ENCODE measurements around the gene GAREM1.
"Not testable (repeated sequence)": the region's sequence is repeated elsewhere in the genome, so short reads cannot be mapped to it uniquely, and the experiment has no call there.

The GAREM1 gene

GRCh38 chr18:32343634-32344033 is 127.0 kb downstream of the GAREM1 start:
- no peaks in the 10 kb centered on the region for H3K9me3 ChIP-seq (ENCODE audit: control insufficient read depth in 1 of 2, low read length in 2 of 2)
- no peak overlapping the region for H3K4me3 ChIP-seq (ENCODE audit: low read depth in 1 of 2, low read length in 2 of 2)
- peaks cover 0 to 12% of the 10 kb centered on the region in 2 donors for H3K4me1 ChIP-seq (ENCODE audit: control insufficient read depth in 1 of 2, insufficient read depth in 2 of 2, low read length in 2 of 2)
- H3K27me3 ChIP-seq (ENCODE audit: low read depth, low read length), result no peaks in the 10 kb centered on the region
- H3K27ac ChIP-seq (ENCODE audit: low read length), result no peak overlapping the region
- no peaks in the 10 kb centered on the region for H3K36me3 ChIP-seq (ENCODE audit: control insufficient read depth in 1 of 2, insufficient read depth in 2 of 2, low read length in 2 of 2)

GRCh38 chr18:32341112-32341511 is 129.6 kb downstream of the GAREM1 start:
- not testable (repeated sequence) for H3K36me3 ChIP-seq (ENCODE audit: control insufficient read depth in 1 of 2, insufficient read depth in 2 of 2, low read length in 2 of 2); H3K27ac ChIP-seq (ENCODE audit: low read length); H3K4me1 ChIP-seq (ENCODE audit: control insufficient read depth in 1 of 2, insufficient read depth in 2 of 2, low read length in 2 of 2); H3K4me3 ChIP-seq (ENCODE audit: low read depth in 1 of 2, low read length in 2 of 2); H3K9me3 ChIP-seq (ENCODE audit: control insufficient read depth in 1 of 2, low read length in 2 of 2); H3K27me3 ChIP-seq (ENCODE audit: low read depth, low read length)

GRCh38 chr18:32339045-32339444 is 131.6 kb downstream of the GAREM1 start:
- Histone ChIP-seq H3K27me3 (ENCODE audit: low read depth, low read length) (no peaks in the 10 kb centered on the region), H3K36me3 (ENCODE audit: control insufficient read depth in 1 of 2, insufficient read depth in 2 of 2, low read length in 2 of 2) (no peaks in the 10 kb centered on the region), H3K27ac (ENCODE audit: low read length) (no peak overlapping the region)

DNA sequence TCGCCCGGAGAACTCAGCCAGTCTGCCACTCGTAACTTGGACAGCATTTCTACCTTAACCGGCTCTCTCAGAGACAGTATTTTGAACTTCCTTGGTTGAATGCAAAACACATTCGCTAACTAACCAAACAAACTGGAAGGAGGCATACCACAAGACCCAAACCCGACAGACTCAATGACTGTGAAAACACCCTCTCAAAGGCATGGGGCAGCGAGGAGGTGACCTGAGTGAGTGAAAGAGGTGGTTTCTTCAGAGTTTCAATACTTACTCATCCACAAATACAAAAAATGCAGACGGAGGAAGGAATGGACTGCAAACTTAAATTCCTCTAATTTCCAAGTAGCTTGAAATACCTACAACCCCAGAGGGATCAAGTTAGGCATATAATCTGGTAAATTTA is 132.9 kb downstream of the GAREM1 start:
- Histone ChIP-seq H3K36me3 (ENCODE audit: control insufficient read depth in 1 of 2, insufficient read depth in 2 of 2, low read length in 2 of 2) (no peaks in the 10 kb centered on the region), H3K4me1 (ENCODE audit: control insufficient read depth in 1 of 2, insufficient read depth in 2 of 2, low read length in 2 of 2) (peaks cover 0 to 3% of the 10 kb centered on the region in 2 donors), H3K4me3 (ENCODE audit: low read depth in 1 of 2, low read length in 2 of 2) (no peak overlapping the region), H3K27ac (ENCODE audit: low read length) (no peak overlapping the region), H3K27me3 (ENCODE audit: low read depth, low read length) (no peaks in the 10 kb centered on the region), H3K9me3 (ENCODE audit: control insufficient read depth in 1 of 2, low read length in 2 of 2) (no peaks in the 10 kb centered on the region)

More at GRCh38 chr18:32339045-32339444, 131.6 kb downstream of the GAREM1 start:
- Histone ChIP-seq H3K4me1 (ENCODE audit: control insufficient read depth in 1 of 2, insufficient read depth in 2 of 2, low read length in 2 of 2) (peaks cover 0 to 3% of the 10 kb centered on the region in 2 donors), H3K9me3 (ENCODE audit: control insufficient read depth in 1 of 2, low read length in 2 of 2) (no peaks in the 10 kb centered on the region), H3K4me3 (ENCODE audit: low read depth in 1 of 2, low read length in 2 of 2) (no peak overlapping the region)

DNA sequence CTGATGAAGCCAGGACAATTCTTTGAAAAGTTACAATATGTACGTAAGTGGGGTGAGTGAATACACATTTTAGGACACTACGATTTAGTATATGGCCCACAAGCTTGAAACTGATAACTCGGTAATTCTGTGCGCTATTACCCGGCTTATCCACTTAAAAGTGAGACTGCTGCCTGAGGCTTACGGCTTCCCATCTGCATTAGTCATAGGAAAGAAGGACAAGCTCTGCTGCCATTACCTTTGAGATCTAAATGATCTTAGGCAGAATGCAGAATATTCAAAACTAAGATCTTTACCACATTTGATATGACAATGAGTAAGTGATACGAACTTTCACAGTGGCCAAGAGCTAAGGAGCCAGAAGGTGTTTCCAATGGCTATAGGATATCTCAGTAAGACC is 133.3 kb downstream of the GAREM1 start:
- no peaks in the 10 kb centered on the region for H3K27me3 ChIP-seq (ENCODE audit: low read depth, low read length)
- H3K4me1 ChIP-seq (ENCODE audit: control insufficient read depth in 1 of 2, insufficient read depth in 2 of 2, low read length in 2 of 2), result peaks cover 0 to 3% of the 10 kb centered on the region in 2 donors
- no peak overlapping the region for H3K27ac ChIP-seq (ENCODE audit: low read length)

DNA sequence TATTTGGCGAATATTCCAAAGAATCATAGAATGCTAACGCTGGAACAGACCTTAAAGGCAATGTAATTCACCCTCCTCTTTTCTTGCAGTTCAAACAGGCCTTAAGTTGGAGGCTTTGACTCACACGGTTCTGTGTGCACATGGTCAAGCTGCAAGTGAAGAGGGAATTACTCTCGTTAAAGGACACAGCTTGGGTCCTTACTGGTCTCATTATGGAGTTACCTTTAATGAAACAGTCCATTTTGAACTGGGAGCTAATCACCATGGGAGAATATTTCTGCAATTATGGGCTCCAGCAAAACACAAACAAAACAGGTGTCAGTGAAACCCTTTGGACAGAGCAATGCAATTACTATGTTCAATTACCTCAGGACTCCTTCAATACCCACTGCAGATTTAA is 135.5 kb downstream of the GAREM1 start:
- no peaks in the 10 kb centered on the region for H3K27me3 ChIP-seq (ENCODE audit: low read depth, low read length)
- H3K9me3 ChIP-seq (ENCODE audit: control insufficient read depth in 1 of 2, low read length in 2 of 2), result no peaks in the 10 kb centered on the region

More for the DNA sequence above, 133.3 kb downstream of the GAREM1 start:
- no peak overlapping the region for H3K4me3 ChIP-seq (ENCODE audit: low read depth in 1 of 2, low read length in 2 of 2)
- no peaks in the 10 kb centered on the region for H3K36me3 ChIP-seq (ENCODE audit: control insufficient read depth in 1 of 2, insufficient read depth in 2 of 2, low read length in 2 of 2)
- no peaks in the 10 kb centered on the region for H3K9me3 ChIP-seq (ENCODE audit: control insufficient read depth in 1 of 2, low read length in 2 of 2)

DNA sequence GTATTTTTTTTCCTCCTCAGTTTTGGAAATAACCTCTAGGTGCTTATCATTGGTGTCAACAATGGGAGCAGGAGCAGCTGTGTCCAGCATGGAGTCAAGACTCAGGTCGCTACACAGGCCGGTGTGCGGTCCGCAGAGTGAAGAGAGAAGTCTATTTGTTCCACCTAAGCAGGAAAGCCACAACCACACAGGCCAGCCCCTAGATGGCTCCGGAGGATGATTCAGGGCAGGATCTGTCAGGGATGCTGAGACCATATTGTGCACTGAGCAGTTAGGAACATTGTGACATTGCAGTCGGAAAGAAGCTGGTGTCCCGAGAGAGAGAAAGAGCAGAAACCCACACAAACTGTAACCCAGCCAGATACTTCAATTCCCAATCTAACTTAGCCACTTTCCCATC is 136.9 kb downstream of the GAREM1 start:
- Histone ChIP-seq H3K27ac (ENCODE audit: low read length) (no peak overlapping the region), H3K36me3 (ENCODE audit: control insufficient read depth in 1 of 2, insufficient read depth in 2 of 2, low read length in 2 of 2) (no peaks in the 10 kb centered on the region), H3K9me3 (ENCODE audit: control insufficient read depth in 1 of 2, low read length in 2 of 2) (no peaks in the 10 kb centered on the region), H3K4me1 (ENCODE audit: control insufficient read depth in 1 of 2, insufficient read depth in 2 of 2, low read length in 2 of 2) (peaks cover 0 to 3% of the 10 kb centered on the region in 2 donors), H3K4me3 (ENCODE audit: low read depth in 1 of 2, low read length in 2 of 2) (no peak overlapping the region), H3K27me3 (ENCODE audit: low read depth, low read length) (no peaks in the 10 kb centered on the region)

More for the DNA sequence above, 135.5 kb downstream of the GAREM1 start:
- H3K4me3 ChIP-seq (ENCODE audit: low read depth in 1 of 2, low read length in 2 of 2), result no peak overlapping the region
- peaks cover 0 to 3% of the 10 kb centered on the region in 2 donors for H3K4me1 ChIP-seq (ENCODE audit: control insufficient read depth in 1 of 2, insufficient read depth in 2 of 2, low read length in 2 of 2)
- H3K27ac ChIP-seq (ENCODE audit: low read length), result no peak overlapping the region
- no peaks in the 10 kb centered on the region for H3K36me3 ChIP-seq (ENCODE audit: control insufficient read depth in 1 of 2, insufficient read depth in 2 of 2, low read length in 2 of 2)

DNA sequence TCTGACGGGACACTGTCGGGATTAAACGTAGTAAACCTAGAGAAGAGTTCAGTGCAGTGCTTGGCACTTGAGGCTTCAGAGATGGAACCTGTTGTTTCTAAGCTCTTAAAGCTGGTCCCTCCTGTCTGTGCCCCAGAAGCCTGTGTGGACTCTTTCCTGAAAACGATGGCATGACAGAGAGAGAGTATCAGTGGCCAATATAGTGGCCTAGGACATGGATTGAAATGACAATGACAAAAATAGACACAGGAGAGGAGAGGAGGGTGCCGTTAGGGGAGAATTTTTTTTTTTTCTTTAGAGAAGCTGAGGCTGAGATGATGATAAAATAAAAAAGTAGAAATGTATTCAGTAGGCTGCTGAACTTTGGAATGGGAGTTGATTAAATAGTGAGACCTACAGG is 138.0 kb downstream of the GAREM1 start:
- Histone ChIP-seq H3K9me3 (ENCODE audit: control insufficient read depth in 1 of 2, low read length in 2 of 2) (no peaks in the 10 kb centered on the region), H3K4me1 (ENCODE audit: control insufficient read depth in 1 of 2, insufficient read depth in 2 of 2, low read length in 2 of 2) (no peaks in the 10 kb centered on the region), H3K27ac (ENCODE audit: low read length) (no peak overlapping the region), H3K4me3 (ENCODE audit: low read depth in 1 of 2, low read length in 2 of 2) (no peak overlapping the region), H3K27me3 (ENCODE audit: low read depth, low read length) (no peaks in the 10 kb centered on the region), H3K36me3 (ENCODE audit: control insufficient read depth in 1 of 2, insufficient read depth in 2 of 2, low read length in 2 of 2) (no peaks in the 10 kb centered on the region)

DNA sequence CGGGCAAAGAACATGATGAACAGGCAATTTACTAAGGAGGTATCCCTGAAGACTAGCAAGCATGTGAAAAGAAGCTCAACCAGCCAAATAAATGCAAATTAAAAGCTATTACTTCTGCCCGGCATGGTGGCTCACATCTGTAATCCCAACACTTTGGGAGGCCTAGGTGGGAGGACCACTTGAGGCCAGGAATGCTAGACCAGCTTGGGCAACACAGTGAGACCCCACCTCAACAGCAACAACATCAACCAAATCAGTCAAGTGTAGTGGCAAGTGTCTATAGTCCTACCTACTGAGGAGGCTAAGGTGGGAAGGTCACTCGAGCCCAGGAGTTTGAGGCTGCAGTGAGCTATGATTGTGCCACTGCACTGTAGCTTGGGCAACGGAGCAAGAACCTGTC is 141.7 kb downstream of the GAREM1 start:
- Histone ChIP-seq H3K27ac (ENCODE audit: low read length) (no peak overlapping the region), H3K36me3 (ENCODE audit: control insufficient read depth in 1 of 2, insufficient read depth in 2 of 2, low read length in 2 of 2) (no peaks in the 10 kb centered on the region), H3K27me3 (ENCODE audit: low read depth, low read length) (no peaks in the 10 kb centered on the region), H3K4me1 (ENCODE audit: control insufficient read depth in 1 of 2, insufficient read depth in 2 of 2, low read length in 2 of 2) (peaks cover 0 to 18% of the 10 kb centered on the region in 2 donors), H3K9me3 (ENCODE audit: control insufficient read depth in 1 of 2, low read length in 2 of 2) (no peaks in the 10 kb centered on the region), H3K4me3 (ENCODE audit: low read depth in 1 of 2, low read length in 2 of 2) (no peak overlapping the region)

DNA sequence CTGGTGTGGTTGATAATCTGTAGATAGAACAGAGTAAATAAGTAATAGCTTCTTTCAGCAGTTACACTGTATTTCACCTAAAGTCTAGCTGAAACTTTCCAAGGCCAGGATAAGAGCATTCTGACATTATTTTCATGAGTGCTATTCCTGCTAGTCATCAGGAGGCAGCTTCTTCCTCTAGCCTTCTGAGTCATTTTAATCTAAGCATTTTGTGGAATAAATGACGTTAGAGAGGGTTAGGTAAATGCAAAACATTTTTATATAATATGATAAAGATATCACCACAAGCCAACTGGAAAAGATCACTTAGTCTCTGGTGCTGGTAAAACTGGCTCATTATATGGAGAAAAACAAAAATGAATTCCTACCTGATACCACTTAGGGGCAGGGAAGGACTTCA is 142.3 kb downstream of the GAREM1 start:
- peaks cover 0 to 18% of the 10 kb centered on the region in 2 donors for H3K4me1 ChIP-seq (ENCODE audit: control insufficient read depth in 1 of 2, insufficient read depth in 2 of 2, low read length in 2 of 2)
- H3K9me3 ChIP-seq (ENCODE audit: control insufficient read depth in 1 of 2, low read length in 2 of 2), result no peaks in the 10 kb centered on the region
- no peaks in the 10 kb centered on the region for H3K27me3 ChIP-seq (ENCODE audit: low read depth, low read length)
- H3K4me3 ChIP-seq (ENCODE audit: low read depth in 1 of 2, low read length in 2 of 2), result no peak overlapping the region
- no peaks in the 10 kb centered on the region for H3K36me3 ChIP-seq (ENCODE audit: control insufficient read depth in 1 of 2, insufficient read depth in 2 of 2, low read length in 2 of 2)
- no peak overlapping the region for H3K27ac ChIP-seq (ENCODE audit: low read length)

GRCh38 chr18:32326450-32327308 is 144.0 kb downstream of the GAREM1 start:
- H3K27me3 ChIP-seq (ENCODE audit: low read depth, low read length), result no peaks in the 10 kb centered on the region
- H3K9me3 ChIP-seq (ENCODE audit: control insufficient read depth in 1 of 2, low read length in 2 of 2), result no peaks in the 10 kb centered on the region
- peaks cover 0 to 18% of the 10 kb centered on the region in 2 donors for H3K4me1 ChIP-seq (ENCODE audit: control insufficient read depth in 1 of 2, insufficient read depth in 2 of 2, low read length in 2 of 2)
- no peaks in the 10 kb centered on the region for H3K36me3 ChIP-seq (ENCODE audit: control insufficient read depth in 1 of 2, insufficient read depth in 2 of 2, low read length in 2 of 2)
- no peak overlapping the region for H3K4me3 ChIP-seq (ENCODE audit: low read depth in 1 of 2, low read length in 2 of 2)
- H3K27ac ChIP-seq (ENCODE audit: low read length), result peak overlapping the region; percentile 6

DNA sequence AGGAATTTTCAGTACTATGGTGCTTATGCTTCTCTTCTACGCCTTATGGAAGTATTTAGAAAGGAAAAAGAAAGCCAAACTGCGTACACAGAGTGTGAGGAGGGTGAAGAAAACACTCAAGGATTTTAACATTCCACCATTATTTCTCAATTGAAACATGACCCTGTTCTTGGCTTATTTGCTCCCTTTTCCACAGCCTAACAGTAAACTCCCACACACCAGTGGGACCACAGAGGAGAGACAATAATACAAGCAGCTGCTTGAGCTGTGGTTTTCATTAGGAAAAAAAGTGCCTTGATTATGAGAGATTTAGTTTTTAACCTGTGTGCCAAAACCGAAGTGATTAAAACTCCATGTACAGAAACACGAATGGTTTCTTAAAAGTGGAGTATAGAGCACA is 146.5 kb downstream of the GAREM1 start:
- H3K9me3 ChIP-seq (ENCODE audit: control insufficient read depth in 1 of 2, low read length in 2 of 2), result no peaks in the 10 kb centered on the region
- H3K27ac ChIP-seq (ENCODE audit: low read length), result peak overlapping the region; percentile 35
- H3K4me1 ChIP-seq (ENCODE audit: control insufficient read depth in 1 of 2, insufficient read depth in 2 of 2, low read length in 2 of 2), result peaks cover 0 to 18% of the 10 kb centered on the region in 2 donors
- H3K36me3 ChIP-seq (ENCODE audit: control insufficient read depth in 1 of 2, insufficient read depth in 2 of 2, low read length in 2 of 2), result no peaks in the 10 kb centered on the region
- H3K4me3 ChIP-seq (ENCODE audit: low read depth in 1 of 2, low read length in 2 of 2), result no peak overlapping the region
- no peaks in the 10 kb centered on the region for H3K27me3 ChIP-seq (ENCODE audit: low read depth, low read length)

All from muscle layer of duodenum (tissue), 2 donors.